ENCODE data around the gene ANKRD39.
"Not testable (repeated sequence)": the region's sequence is repeated elsewhere in the genome, so short reads cannot be mapped to it uniquely, and the experiment has no call there.

ANKRD39 gene

GRCh38 chr2:96808176-96808837 is 49.5 kb downstream of the ANKRD39 start:
- Mint-ChIP-seq H3K4me3 (no peak overlapping the region), H3K36me3 (no peaks in the 10 kb centered on the region), H3K4me1 (ENCODE audit: low read depth) (peaks cover 10% of the 10 kb centered on the region), H3K27me3 (no peaks in the 10 kb centered on the region), H3K27ac (peak overlapping the region; percentile 29), H3K9me3 (ENCODE audit: low read depth) (no peaks in the 10 kb centered on the region)

DNA sequence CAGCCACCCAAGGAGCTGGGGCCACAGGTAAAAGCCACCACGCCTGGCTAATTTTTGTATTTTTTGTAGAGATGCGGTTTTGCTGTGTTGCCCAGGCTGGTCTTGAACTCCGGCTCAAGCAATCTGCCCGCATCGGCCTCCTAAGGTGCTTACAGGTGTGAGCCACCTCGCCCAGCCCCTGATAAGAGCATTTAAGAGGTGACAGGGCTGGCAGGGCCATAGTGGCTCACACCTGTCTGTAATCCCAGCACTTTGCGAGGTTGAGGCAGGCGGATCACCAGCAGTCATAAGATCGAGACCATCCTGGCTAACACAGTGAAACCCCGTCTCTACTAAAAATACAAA is 50.7 kb downstream of the ANKRD39 start:
- peaks cover 10% of the 10 kb centered on the region for H3K4me1 Mint-ChIP-seq (ENCODE audit: low read depth)
- H3K9me3 Mint-ChIP-seq (ENCODE audit: low read depth), result no peaks in the 10 kb centered on the region
- no peak overlapping the region for H3K27ac Mint-ChIP-seq
- no peaks in the 10 kb centered on the region for H3K27me3 Mint-ChIP-seq
- H3K36me3 Mint-ChIP-seq, result no peaks in the 10 kb centered on the region
- H3K4me3 Mint-ChIP-seq, result no peak overlapping the region

DNA sequence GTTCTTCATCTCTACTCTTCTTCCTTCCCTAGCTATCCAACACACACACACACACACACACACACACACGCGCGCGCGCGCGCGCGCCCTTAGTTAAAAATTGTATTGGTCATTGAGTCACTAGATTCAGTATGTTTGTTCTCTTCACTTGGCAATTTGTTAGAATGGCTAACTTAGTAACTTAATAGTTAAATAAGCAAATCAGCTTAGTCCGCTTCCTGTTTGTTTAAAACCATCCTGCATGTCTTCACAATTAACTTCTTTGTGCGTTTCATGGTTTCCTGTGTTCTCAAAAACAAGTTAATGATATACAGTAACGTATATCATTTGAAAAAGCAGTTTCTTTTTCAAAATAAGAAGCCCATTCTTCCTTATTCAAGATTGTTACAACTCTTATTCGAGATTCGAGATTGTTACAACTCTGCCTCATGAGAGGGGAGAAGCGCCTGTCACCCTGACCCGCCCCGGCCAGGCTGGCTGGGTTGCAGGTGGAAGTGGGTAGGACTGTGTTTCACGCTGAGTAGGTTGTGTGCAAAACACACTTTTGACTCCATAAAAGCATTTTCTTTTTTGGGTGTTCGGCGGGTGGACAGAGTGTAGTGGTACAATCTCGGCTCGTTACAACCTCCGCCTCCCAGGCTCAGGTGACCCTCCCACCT is 51.2 kb downstream of the ANKRD39 start:
- Mint-ChIP-seq H3K4me3 (peak overlapping the region; percentile 35), H3K4me1 (ENCODE audit: low read depth) (peaks cover 10% of the 10 kb centered on the region), H3K36me3 (no peaks in the 10 kb centered on the region), H3K9me3 (ENCODE audit: low read depth) (no peaks in the 10 kb centered on the region), H3K27me3 (no peaks in the 10 kb centered on the region), H3K27ac (peak overlapping the region; percentile 35)

GRCh38 chr2:96805946-96806345 is 51.9 kb downstream of the ANKRD39 start:
- H3K27ac Mint-ChIP-seq; H3K36me3 Mint-ChIP-seq; H3K9me3 Mint-ChIP-seq (ENCODE audit: low read depth); H3K4me3 Mint-ChIP-seq; H3K4me1 Mint-ChIP-seq (ENCODE audit: low read depth); H3K27me3 Mint-ChIP-seq: not testable (repeated sequence)

DNA sequence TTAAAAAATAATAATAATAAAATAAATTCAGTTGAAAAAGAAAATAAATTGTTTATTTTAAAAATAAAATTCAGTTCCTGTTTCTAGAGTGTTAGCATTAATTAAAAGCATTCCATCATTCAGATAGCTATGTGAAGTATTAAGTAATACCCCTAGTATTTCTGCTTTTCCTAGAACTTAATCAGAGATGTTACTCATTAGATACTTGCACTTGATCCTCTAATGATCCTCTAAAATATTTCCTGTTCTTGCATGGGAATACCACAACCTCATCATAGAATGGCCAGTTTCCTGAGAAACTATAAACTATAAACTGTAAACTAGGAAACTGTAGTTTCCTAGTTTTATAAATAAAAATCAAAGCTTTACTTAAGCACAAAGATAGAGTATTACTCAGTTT is 52.8 kb downstream of the ANKRD39 start:
- Mint-ChIP-seq H3K36me3 (no peaks in the 10 kb centered on the region), H3K4me1 (ENCODE audit: low read depth) (peaks cover 10% of the 10 kb centered on the region), H3K27ac (no peak overlapping the region), H3K27me3 (no peaks in the 10 kb centered on the region), H3K4me3 (no peak overlapping the region), H3K9me3 (ENCODE audit: low read depth) (no peaks in the 10 kb centered on the region)

GRCh38 chr2:96802721-96803120 is 55.1 kb downstream of the ANKRD39 start:
- Mint-ChIP-seq H3K36me3 (peaks cover 3% of the 10 kb centered on the region), H3K4me1 (ENCODE audit: low read depth) (peaks cover 10% of the 10 kb centered on the region), H3K27ac (no peak overlapping the region)

DNA sequence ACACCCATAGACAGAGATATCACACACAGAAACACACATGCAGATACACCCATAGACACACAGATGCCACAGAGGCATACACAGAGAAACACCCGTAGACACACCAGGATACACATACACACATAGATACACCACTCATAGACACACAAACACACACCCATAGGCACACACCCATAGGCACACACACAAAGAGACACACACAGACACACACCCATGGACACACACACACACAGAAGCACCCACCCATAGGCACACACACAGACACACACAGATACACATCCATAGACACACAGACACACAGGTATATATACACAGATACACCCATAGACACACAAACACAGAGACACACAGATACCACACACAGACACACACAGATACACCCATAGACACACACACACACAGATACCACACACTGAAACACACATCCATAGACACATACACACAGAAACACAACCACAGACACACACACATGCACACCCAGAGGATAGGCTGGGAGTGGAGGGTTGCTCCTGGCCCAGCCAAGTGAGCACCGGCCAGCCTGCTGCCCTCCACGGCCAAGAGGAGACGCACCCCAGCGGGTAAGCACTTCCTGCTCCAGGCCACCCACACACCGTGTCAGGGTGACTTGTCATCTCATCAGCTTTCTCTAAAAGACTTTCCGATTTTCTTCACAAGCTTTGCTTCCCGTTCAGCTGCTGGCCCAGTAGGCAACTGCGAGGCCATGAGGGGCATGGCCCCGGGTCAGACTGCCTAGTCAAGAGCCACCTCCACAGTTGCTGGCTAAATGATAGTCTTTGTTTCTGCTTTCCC is 55.8 kb downstream of the ANKRD39 start:
- H3K4me1 Mint-ChIP-seq (ENCODE audit: low read depth), result peaks cover 8% of the 10 kb centered on the region
- H3K36me3 Mint-ChIP-seq, result peaks cover 3% of the 10 kb centered on the region
- H3K27ac Mint-ChIP-seq, result no peak overlapping the region
- no peaks in the 10 kb centered on the region for H3K27me3 Mint-ChIP-seq
- no peak overlapping the region for H3K4me3 Mint-ChIP-seq
- H3K9me3 Mint-ChIP-seq (ENCODE audit: low read depth), result no peaks in the 10 kb centered on the region

More at GRCh38 chr2:96802721-96803120, 55.1 kb downstream of the ANKRD39 start:
- no peaks in the 10 kb centered on the region for H3K9me3 Mint-ChIP-seq (ENCODE audit: low read depth)
- no peak overlapping the region for H3K4me3 Mint-ChIP-seq
- H3K27me3 Mint-ChIP-seq, result no peaks in the 10 kb centered on the region

DNA sequence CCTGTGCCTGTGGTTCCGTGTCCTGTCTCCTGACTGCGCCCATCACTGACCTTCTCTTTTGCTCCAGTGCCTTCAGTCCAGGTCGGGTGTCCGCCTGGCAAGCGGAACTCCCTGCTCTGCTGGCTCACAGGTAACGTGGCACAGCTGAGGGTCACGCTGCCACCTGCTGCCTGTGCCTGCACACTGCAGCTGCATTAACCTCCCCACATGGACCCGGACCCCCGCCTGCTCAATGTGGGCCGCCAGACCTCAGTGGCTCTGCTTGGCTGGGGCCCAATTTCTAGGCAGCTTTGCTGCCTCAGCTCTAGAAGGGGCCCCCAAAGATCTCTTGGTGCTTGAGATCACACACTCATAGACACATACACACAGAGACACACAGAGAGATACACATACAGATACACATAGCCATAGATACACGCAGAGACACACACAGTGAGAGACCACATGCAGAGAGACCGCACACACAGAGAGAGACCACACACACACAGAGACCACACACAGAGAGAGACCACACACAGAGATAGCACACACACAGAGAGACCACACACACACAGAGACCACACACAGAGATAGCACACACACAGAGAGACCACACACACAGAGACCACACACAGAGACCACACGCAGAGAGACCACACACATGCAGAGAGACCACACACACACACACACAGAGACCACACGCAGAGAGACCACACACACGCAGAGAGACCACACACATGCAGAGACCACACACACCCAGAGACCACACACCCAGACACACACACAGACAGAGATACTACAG is 56.6 kb downstream of the ANKRD39 start:
- no peak overlapping the region for H3K4me3 Mint-ChIP-seq
- no peaks in the 10 kb centered on the region for H3K27me3 Mint-ChIP-seq
- no peaks in the 10 kb centered on the region for H3K9me3 Mint-ChIP-seq (ENCODE audit: low read depth)
- no peak overlapping the region for H3K27ac Mint-ChIP-seq
- H3K4me1 Mint-ChIP-seq (ENCODE audit: low read depth), result peaks cover under 1% of the 10 kb centered on the region
- peaks cover 3% of the 10 kb centered on the region for H3K36me3 Mint-ChIP-seq

DNA sequence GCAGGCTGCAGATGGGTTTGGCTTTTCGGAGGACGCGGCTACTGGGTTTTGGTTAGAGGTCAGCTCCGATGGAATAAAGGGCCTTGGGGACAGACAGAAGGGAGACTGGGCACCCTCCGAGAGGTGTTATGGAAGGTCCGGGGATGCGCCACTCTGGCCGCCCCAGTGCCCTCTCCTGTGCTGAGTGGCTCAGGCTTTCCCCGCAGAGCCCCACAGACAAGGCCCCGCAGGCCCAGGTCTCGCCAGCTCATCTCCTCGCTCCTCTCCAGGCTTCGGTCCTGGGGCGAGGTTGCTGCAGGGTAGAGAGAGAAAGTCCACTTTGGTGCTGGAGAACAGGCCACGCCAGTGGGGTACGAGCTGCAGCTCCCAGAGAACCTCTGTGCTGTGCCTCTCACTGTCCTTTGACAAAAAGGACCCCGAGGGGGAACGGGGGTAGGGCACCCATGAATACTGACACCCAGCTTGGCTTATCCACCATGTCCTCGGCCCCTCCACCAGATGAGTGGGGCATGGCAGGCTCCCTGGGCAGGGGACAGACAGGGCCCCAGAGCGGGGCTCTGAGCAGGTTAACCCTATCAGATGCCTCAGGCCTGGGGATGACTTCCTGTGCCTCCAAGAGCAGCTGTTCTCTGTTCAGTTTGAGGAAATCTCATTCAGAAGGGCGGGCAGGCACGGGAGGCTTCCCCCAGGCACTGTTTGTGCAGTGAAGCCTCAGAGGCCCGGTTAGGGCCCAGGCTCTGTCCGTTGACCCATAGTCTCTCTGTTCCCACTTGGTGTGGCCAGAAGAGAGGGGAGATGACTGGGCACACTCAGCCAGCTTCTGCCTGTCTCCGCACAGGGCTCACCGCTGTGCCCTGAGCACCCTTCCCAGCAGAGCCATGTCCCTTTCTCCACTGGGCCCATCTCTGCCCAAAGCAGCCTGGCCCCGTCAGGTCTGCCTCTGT is 57.5 kb downstream of the ANKRD39 start:
- Mint-ChIP-seq H3K27ac (no peak overlapping the region), H3K9me3 (ENCODE audit: low read depth) (no peaks in the 10 kb centered on the region), H3K4me1 (ENCODE audit: low read depth) (no peaks in the 10 kb centered on the region), H3K27me3 (no peaks in the 10 kb centered on the region), H3K4me3 (no peak overlapping the region), H3K36me3 (peaks cover 3% of the 10 kb centered on the region)

DNA sequence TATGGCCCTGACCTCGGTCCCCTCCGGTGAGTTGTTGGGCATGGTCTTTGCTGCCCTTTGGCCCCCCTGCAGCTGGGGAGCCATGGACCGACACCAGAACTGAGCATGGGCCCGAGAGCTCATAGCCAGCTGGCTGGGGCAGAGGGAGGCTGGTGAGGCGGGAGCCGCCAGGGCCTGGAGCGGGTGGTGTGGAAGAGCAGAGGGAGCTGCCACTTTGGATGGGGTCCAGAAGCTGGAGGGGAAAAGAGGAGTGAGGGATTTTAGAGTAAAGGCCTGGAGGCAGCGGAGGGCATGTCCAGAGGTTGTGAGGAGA is 58.2 kb downstream of the ANKRD39 start:
- Mint-ChIP-seq H3K36me3 (peaks cover 3% of the 10 kb centered on the region), H3K27me3 (no peaks in the 10 kb centered on the region), H3K27ac (no peak overlapping the region), H3K4me3 (no peak overlapping the region), H3K9me3 (ENCODE audit: low read depth) (no peaks in the 10 kb centered on the region), H3K4me1 (ENCODE audit: low read depth) (no peaks in the 10 kb centered on the region)

DNA sequence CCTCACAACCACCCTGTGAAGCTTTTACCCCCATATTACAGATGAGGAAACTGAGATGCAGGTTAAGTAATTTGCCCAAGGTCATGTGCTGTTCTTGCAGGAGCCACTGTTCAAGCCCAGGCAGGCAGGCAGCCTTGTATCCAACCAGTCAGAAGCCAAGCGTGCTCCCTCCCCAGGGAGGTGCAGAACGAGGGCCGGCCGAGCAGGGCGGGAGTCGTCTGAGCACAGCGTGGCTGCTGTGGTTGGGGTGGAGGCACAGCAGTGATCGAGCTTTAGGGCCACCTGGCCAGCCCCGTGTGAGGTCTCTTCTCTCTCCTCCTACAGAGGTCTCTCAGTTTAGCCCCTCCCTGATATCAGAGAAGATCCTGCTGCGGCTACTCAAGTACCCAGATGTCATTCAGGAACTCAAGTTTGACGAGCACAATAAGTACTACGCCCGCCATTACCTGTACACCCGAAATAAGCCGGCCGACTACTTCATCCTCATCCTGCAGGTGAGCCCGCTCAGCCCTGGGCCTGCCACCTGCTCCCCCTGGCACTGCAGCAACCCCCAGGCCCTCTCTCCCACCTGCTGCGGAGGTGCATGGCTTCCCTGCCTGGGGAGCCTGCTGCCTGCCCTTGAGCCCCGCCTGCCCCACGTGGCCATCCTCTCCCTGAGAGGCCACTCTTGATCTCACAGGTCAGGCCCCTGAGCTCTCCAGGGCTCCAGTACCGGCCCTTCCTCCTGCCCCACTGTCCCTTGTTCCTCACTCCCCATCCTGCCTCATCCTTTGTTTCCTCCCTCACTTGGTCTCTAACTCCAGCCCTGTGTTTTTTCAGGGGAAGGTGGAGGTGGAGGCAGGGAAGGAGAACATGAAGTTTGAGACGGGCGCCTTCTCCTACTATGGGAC is 58.8 kb downstream of the ANKRD39 start:
- Mint-ChIP-seq H3K27ac (no peak overlapping the region), H3K36me3 (peaks cover 3% of the 10 kb centered on the region), H3K27me3 (no peaks in the 10 kb centered on the region), H3K4me3 (no peak overlapping the region), H3K4me1 (ENCODE audit: low read depth) (no peaks in the 10 kb centered on the region), H3K9me3 (ENCODE audit: low read depth) (no peaks in the 10 kb centered on the region)

Measured in activated naive CD8-positive, alpha-beta T cell (primary cell).